Spleen (tissue), 7 donors: Measurements from ENCODE around the gene TRIP6.

Source experiments
- POLR2A ChIP-seq, 3 donors: fragments of 450-650 bp; IDR thresholded peaks; one replicate each; pipeline ENCODE4 v1.5.1; 2017; ENCODE audit warnings: antibody characterized with exemption in 3 of 3, mild to moderate bottlenecking in 1 of 3
- TF ChIP-seq, protein P1 (sequence below), 11 experiments: fragments of 200-600 bp in 7 of 11; fragments of 450-650 bp in 4 of 11; sonication (generic) in 4 of 11; IDR thresholded peaks in 8 of 11; conservative IDR thresholded peaks in 3 of 11; 1 replicate in 7 of 11; 2 replicates in 4 of 11; pipeline versions ENCODE4 v1.4.0 to v1.8.0; 2016 to 2021; ENCODE audit warnings: antibody characterized with exemption in 11 of 11, inconsistent platforms in 4 of 11, mild to moderate bottlenecking in 1 of 11
- donor health status: DM: no; HTN: no; CAD: no; lungs with moderate emphysema.
- donor health status: DM: no; HTN: no; CAD: no.
- donor health status: DM: no; HTN: no; CAD: no.

DNA sequence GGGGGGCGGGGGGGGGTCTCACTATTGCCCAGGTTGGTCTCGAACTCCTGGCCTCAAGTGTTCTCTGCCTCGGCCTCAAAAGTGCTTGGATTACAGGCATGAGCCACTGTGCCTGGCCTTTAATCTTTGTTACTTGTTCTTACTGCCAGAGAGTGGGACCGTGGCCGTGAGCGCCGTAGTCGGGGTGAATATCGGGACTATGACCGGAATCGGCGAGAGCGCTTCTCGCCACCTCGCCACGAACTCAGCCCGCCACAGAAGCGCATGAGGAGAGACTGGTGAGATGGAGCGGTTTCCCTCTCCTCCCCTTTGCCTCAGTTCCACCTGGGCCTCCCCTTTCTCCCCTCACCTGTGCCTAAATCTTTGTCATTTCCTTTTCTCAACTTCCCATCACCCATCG is 13.9 kb downstream of the TRIP6 start:
- TF ChIP-seq POLR2A (IDR thresholded peaks at IDR 0.05): no peak
- TF ChIP-seq, protein P1, sequence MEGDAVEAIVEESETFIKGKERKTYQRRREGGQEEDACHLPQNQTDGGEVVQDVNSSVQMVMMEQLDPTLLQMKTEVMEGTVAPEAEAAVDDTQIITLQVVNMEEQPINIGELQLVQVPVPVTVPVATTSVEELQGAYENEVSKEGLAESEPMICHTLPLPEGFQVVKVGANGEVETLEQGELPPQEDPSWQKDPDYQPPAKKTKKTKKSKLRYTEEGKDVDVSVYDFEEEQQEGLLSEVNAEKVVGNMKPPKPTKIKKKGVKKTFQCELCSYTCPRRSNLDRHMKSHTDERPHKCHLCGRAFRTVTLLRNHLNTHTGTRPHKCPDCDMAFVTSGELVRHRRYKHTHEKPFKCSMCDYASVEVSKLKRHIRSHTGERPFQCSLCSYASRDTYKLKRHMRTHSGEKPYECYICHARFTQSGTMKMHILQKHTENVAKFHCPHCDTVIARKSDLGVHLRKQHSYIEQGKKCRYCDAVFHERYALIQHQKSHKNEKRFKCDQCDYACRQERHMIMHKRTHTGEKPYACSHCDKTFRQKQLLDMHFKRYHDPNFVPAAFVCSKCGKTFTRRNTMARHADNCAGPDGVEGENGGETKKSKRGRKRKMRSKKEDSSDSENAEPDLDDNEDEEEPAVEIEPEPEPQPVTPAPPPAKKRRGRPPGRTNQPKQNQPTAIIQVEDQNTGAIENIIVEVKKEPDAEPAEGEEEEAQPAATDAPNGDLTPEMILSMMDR (IDR thresholded peaks at IDR 0.05 in 8 of 11, conservative IDR thresholded peaks at IDR 0.05 in 3 of 11): no peak
